Measurements from ENCODE around the gene HSP90AB1.
A peak's percentile ranks its signal among the peaks of the same experiment; 100 is the strongest.

The HSP90AB1 gene

GRCh38 chr6:44268095-44268628, 21.3 kb downstream of the HSP90AB1 start (continued):
- TF ChIP-seq ZNF280D (tag by site-specific recombination; IDR thresholded peaks at IDR 0.05) (no peak), ZNF514 (tag by site-specific recombination; IDR thresholded peaks at IDR 0.05) (no peak)

DNA sequence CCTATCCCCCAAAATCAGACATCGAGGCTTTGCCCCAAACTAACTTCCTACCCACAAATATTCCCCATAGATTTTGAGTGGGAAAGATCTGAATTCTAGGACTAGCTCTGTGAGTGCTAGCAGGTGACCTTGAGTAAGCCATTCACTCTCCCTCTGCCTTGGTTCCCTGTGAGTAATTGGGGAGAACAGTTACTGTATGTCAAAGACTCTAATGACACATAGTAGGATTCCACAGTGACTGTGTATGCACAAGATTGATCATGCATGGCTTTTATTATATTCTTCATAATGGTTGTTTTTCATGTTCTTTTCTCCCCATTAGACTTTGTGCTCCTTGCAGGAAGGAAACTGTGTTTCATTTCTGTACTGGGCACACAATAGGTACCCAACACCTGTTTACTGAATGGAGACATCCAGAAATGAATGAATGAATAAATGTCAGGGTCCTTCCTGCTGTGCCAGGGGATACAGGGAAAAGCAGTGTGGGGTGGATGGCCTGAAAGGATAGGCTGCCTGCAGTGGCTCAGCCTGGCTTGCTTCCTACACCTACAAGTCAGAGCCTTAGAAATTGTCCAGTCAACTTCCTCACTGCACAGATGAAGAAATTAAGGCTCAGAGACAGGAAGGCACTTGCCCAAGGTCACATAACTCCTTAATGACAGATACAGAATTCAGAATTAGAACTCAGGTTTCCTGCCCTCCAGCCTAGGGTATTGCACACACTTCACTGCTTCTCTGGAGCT, 22.4 kb downstream of the HSP90AB1 start:
- POLR2A ChIA-PET: interaction anchor here (0.6 to 1.9 kb wide), 5 partner anchors 9 to 118 kb away, joined by 3 to 14 read pairs (median 3); partner anchors contain the start of gene CDC5L
- no peak for TF ChIP-seq OSR2 (tag by site-specific recombination; IDR thresholded peaks at IDR 0.05)
- no peak for TF ChIP-seq ZNF274 (IDR thresholded peaks at IDR 0.05; ENCODE audit: low read length)
- no peak for TF ChIP-seq ZNF274 (tag by site-specific recombination; IDR thresholded peaks at IDR 0.05; ENCODE audit: borderline replicate concordance)
- TF ChIP-seq ZNF248 (tag by site-specific recombination; IDR thresholded peaks at IDR 0.05): no peak
- no peak for TF ChIP-seq ZNF48 (tag by site-specific recombination; IDR thresholded peaks at IDR 0.05)
- no peak for TF ChIP-seq MZF1 (tag by site-specific recombination; IDR thresholded peaks at IDR 0.05; ENCODE audit: borderline replicate concordance)
- TF ChIP-seq ZNF530 (tag by site-specific recombination; IDR thresholded peaks at IDR 0.05; ENCODE audit: low read depth): no peak
- TF ChIP-seq ZNF544 (tag by site-specific recombination; IDR thresholded peaks at IDR 0.05): no peak
- no peak for TF ChIP-seq ZNF626 (tag by site-specific recombination; IDR thresholded peaks at IDR 0.05)
- no peak for TF ChIP-seq ZFP69B (tag by site-specific recombination; IDR thresholded peaks at IDR 0.05)
- no peak for TF ChIP-seq ZNF664 (tag by site-specific recombination; IDR thresholded peaks at IDR 0.05)
- TF ChIP-seq REPIN1 (tag by site-specific recombination; IDR thresholded peaks at IDR 0.05; ENCODE audit: low read depth): no peak
- TF ChIP-seq IKZF3 (tag by site-specific recombination; IDR thresholded peaks at IDR 0.05): no peak
- no peak for TF ChIP-seq ZNF132 (tag by site-specific recombination; IDR thresholded peaks at IDR 0.05; ENCODE audit: borderline replicate concordance)
- TF ChIP-seq ZNF184 (tag by site-specific recombination; IDR thresholded peaks at IDR 0.05): no peak
- no peak for TF ChIP-seq ZNF214 (tag by site-specific recombination; IDR thresholded peaks at IDR 0.05; ENCODE audit: borderline replicate concordance)
- no peak for TF ChIP-seq ZNF37A (tag by site-specific recombination; IDR thresholded peaks at IDR 0.05)
- no peak for TF ChIP-seq ZNF629 (tag by site-specific recombination; IDR thresholded peaks at IDR 0.05)
- no peak overlapping the region for H3K4me3 ChIP-seq (ENCODE audit: low read depth, low read length)

GRCh38 chr6:44269921-44270525, 23.1 kb downstream of the HSP90AB1 start, which contains the start of gene TMEM151B:
Gene TMEM151B (plus strand): TSS chr6:44270450. CDS start chr6:44270743, 293 bp downstream.
- ChIA-PET POLR2A (interaction anchor here (1.4 to 1.9 kb wide), 2 partner anchors 23 to 46 kb away, joined by 3 to 8 read pairs; partner anchors contain the start of gene HSP90AB1), CTCF (interaction anchor here (0.6 to 7.2 kb wide), 7 partner anchors 9 to 1144 kb away, joined by 3 to 208 read pairs (median 32); partner anchors contain the start of gene AARS2)
- no peak within 1 kb of the TSS for H3K27ac ChIP-seq (ENCODE audit: extremely low read depth, low read depth, low read length)
- peak within 1 kb of the TSS; percentile 33 for H3K4me3 ChIP-seq (ENCODE audit: low read depth, low read length)
- H3K36me3 ChIP-seq (ENCODE audit: control insufficient read depth in 2 of 2, insufficient read depth in 1 of 2, low read length in 2 of 2): no peaks in the 10 kb centered on the region
- no peak for TF ChIP-seq REPIN1 (tag by site-specific recombination; IDR thresholded peaks at IDR 0.05; ENCODE audit: low read depth)
- TF ChIP-seq IKZF3 (tag by site-specific recombination; IDR thresholded peaks at IDR 0.05): peak; percentile 61; the same call in 1 of the 2 replicates
- H3K4me1 ChIP-seq (ENCODE audit: control insufficient read depth, insufficient read depth, low read length): no peaks in the 10 kb centered on the region
- no peaks in the 10 kb centered on the region for H3K9me3 ChIP-seq (ENCODE audit: control insufficient read depth, insufficient read depth, low read depth, low read length)

More for the DNA sequence above, 22.4 kb downstream of the HSP90AB1 start:
- no peak overlapping the region for H3K27ac ChIP-seq (ENCODE audit: extremely low read depth, low read depth, low read length)
- no peaks in the 10 kb centered on the region for H3K9me3 ChIP-seq (ENCODE audit: control insufficient read depth, insufficient read depth, low read depth, low read length)
- H3K4me1 ChIP-seq (ENCODE audit: control insufficient read depth, insufficient read depth, low read length): peaks cover 4% of the 10 kb centered on the region; the same call in 1 of the 2 replicates
- CTCF ChIA-PET: interaction anchor here (0.6 to 7.2 kb wide), 18 partner anchors 10 to 1653 kb away, joined by 3 to 208 read pairs (median 4); partner anchors contain the start of gene AARS2
- H3K36me3 ChIP-seq (ENCODE audit: control insufficient read depth in 2 of 2, insufficient read depth in 1 of 2, low read length in 2 of 2): no peaks in the 10 kb centered on the region
